Vagina (tissue), 2 donors: ENCODE measurements around the gene ERAL1. TPM values are rescaled to one million over a fixed set of nuclear protein-coding genes. Genes with fewer than 3 reads are reported as not detected.

Experiments used
- DNase-seq, 2 donors: peaks; one replicate each; pipeline ENCODE4 v3.0.0-alpha.2; 2017; ENCODE audit errors: extremely low spot score in 2 of 2
- H3K27ac ChIP-seq: fragments of 200-600 bp; sonication (generic); one replicate; pipeline ENCODE4 v1.5.1; 2019
- H3K27me3 ChIP-seq: fragments of 200-600 bp; sonication (generic); one replicate; pipeline ENCODE4 v1.5.1; 2019
- H3K36me3 ChIP-seq, 2 donors: fragments of 200-600 bp; sonication (generic); one replicate each; pipeline ENCODE4 v1.5.1; 2017 to 2019
- H3K4me1 ChIP-seq: fragments of 200-600 bp; sonication (generic); one replicate; pipeline ENCODE4 v1.5.1; 2019
- H3K4me3 ChIP-seq, 2 donors: fragments of 200-600 bp; sonication (generic); 1 replicate in 1 of 2; 2 replicates in 1 of 2; pipeline ENCODE4 v1.5.1; 2016 to 2019
- H3K9me3 ChIP-seq: fragments of 200-600 bp; sonication (generic); one replicate; pipeline ENCODE4 v1.5.1; 2019
- CTCF ChIP-seq, 3 experiments: fragments of 450-650 bp in 2 of 3; fragments of 200-600 bp in 1 of 3; sonication (generic) in 1 of 3; IDR thresholded peaks; one replicate each; pipeline ENCODE4 v1.5.1; 2017 to 2019; ENCODE audit warnings: antibody characterized with exemption in 3 of 3, mild to moderate bottlenecking in 2 of 3, moderate library complexity in 2 of 3
- POLR2A ChIP-seq, 2 donors: fragments of 450-650 bp; IDR thresholded peaks; one replicate each; pipeline ENCODE4 v1.6.1; 2017; ENCODE audit warnings: antibody characterized with exemption in 2 of 2, mild to moderate bottlenecking in 2 of 2, moderate library complexity in 2 of 2
- POLR2AphosphoS5 ChIP-seq, 2 donors: sonication (generic); formaldehyde crosslinking; IDR thresholded peaks; one replicate each; pipeline ENCODE4 v1.9.0; 2017; ENCODE audit warnings: antibody characterized with exemption in 2 of 2, mild to moderate bottlenecking in 2 of 2, low read depth in 1 of 2; ENCODE audit not compliant: insufficient read depth in 1 of 2
- intact Hi-C: fragments of 100-400 bp; cut with DNase I; formaldehyde crosslinking; loops from one replicate; pipeline ENCODE4 v1.15.1; 2023
- total RNA-seq: library from RNA; depleted of rRNA; stranded (reverse); fragments of >200 nt; gene quantifications from one replicate; pipeline ENCODE4 v1.2.3, GENCODE V29; 2016

Gene ERAL1
- 44.9 TPM for total RNA-seq

DNA sequence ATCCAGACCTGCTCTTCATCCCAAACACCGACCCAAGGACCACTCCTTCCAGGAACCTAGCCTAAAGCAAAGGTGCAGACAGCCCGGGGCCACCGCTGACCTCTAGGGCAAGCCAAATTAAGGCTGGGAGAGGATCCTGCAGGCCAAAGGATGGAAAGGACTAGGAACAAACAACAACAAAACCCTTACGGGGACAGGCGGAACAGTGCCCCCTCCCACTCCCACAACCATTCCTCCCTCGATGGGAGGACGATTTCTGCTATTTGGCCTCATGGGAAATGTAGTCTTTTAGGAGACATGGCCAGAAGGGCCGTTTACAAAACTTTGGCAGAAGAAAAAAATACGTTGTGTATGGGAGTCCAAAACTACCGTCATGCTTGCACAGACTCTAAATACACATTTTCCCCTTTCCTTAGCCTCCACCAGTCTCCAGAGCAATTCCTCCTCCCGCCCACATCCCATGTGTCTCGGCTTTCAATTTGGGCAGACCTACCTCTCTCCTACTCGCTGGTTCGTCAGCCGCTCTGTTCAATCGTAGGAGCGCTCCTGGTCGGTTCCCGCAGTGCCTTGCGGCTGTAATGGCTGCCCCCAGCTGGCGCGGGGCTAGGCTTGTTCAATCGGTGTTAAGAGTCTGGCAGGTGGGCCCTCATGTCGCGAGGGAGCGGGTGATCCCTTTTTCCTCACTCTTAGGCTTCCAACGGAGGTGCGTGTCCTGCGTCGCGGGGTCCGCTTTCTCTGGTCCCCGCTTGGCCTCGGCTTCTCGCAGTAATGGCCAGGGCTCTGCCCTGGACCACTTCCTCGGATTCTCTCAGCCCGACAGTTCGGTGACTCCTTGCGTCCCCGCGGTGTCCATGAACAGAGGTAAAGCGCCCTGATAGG lies at the start of gene ERAL1:
TSS of gene ERAL1 (plus strand) at position 560 of the 879 bp plus-strand sequence. CDS start at position 579, 19 bp downstream.
- Histone ChIP-seq H3K27me3 (no peaks in the 10 kb centered on the region), H3K4me3 (peak within 1 kb of the TSS; percentile 73 to 75), H3K4me1 (peaks cover 10% of the 10 kb centered on the region), H3K9me3 (no peaks in the 10 kb centered on the region), H3K36me3 (peaks cover 0 to 23% of the 10 kb centered on the region in 2 donors), H3K27ac (peak within 1 kb of the TSS; percentile 85)
- intact Hi-C loops, result no loop called here
- DNase-seq, result no peak
- TF ChIP-seq POLR2AphosphoS5 (IDR thresholded peaks at IDR 0.05; ENCODE audit: insufficient read depth in 1 of 2, low read depth in 1 of 2) (peak; percentile 84 to 88), POLR2A (IDR thresholded peaks at IDR 0.05) (no peak)

DNA sequence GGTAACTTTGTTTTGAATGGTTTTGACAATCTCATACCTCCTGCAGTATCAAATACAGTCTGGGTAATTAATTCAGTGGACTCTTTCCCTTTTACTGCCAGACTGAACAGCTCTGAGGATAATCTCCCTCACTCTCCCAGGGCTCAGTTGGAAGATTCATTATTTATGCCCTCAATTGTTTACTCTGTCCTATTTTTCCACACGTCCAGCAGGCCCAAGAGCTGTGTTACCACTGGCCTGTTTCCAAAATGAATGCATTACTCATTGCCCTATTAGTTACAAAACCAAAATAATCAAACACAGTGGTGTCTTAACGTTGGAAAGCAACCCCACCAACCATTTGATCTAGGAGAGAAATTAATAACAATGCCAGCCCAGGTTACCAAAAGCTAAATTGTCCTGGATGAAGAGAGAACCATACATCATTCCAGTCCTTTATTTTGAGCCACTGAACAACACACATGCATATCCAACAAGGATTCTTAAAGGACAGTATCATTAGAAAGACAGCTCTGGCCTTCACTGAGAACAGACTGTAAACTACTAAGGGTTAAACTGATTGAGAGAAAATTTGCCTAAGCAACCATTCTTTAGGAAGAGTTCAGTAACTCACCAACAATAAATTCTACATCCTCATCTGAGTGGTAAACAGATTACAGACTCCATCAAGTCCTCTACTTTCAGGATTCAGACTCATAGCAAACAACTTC lies 46.7 kb upstream of the ERAL1 start:
- Histone ChIP-seq H3K36me3 (peaks cover 0 to 12% of the 10 kb centered on the region in 2 donors), H3K9me3 (no peaks in the 10 kb centered on the region), H3K27me3 (no peaks in the 10 kb centered on the region), H3K27ac (peak overlapping the region; percentile 83), H3K4me3 (peak overlapping the region in 1 of 2 donors; percentile 19), H3K4me1 (peaks cover 48% of the 10 kb centered on the region)
- intact Hi-C loops, result no loop called here
- TF ChIP-seq POLR2A (IDR thresholded peaks at IDR 0.05), result no peak
- no peak for TF ChIP-seq POLR2AphosphoS5 (IDR thresholded peaks at IDR 0.05; ENCODE audit: insufficient read depth in 1 of 2, low read depth in 1 of 2)
- no peak for TF ChIP-seq CTCF (IDR thresholded peaks at IDR 0.05)
- no peak for DNase-seq

GRCh38 chr17:28810437-28810836 lies 44.4 kb upstream of the ERAL1 start:
- Histone ChIP-seq H3K27ac (no peak overlapping the region), H3K36me3 (peaks cover 0 to 7% of the 10 kb centered on the region in 2 donors), H3K4me1 (peaks cover 48% of the 10 kb centered on the region), H3K9me3 (no peaks in the 10 kb centered on the region), H3K4me3 (no peak overlapping the region), H3K27me3 (no peaks in the 10 kb centered on the region)
- intact Hi-C loops, result no loop called here
- TF ChIP-seq CTCF (IDR thresholded peaks at IDR 0.05), result no peak
- TF ChIP-seq POLR2A (IDR thresholded peaks at IDR 0.05), result no peak
- TF ChIP-seq POLR2AphosphoS5 (IDR thresholded peaks at IDR 0.05; ENCODE audit: insufficient read depth in 1 of 2, low read depth in 1 of 2), result no peak
- no peak for DNase-seq

DNA sequence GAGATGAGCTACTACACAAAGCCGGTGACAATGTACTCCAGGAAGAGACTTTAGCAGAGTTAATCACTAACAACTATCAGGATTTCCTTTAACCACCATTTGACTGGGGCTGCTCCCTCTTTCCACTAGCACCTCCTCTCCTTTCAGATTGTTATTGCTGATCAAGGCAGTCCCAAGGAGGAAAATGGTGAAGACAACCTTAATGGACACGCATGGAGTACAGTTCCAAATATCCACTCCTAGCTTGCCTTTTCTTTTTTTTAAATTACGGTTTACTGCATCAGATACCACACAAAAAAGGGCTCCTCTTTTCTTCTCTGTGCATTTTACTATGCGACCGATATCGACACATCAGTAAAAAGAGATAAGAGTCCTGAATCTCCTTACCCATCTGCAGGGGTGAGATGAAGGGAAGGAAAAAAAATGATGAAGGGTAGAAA lies 43.1 kb upstream of the ERAL1 start:
- H3K9me3 ChIP-seq, result no peaks in the 10 kb centered on the region
- H3K27me3 ChIP-seq, result no peaks in the 10 kb centered on the region
- H3K4me3 ChIP-seq, result peak overlapping the region; percentile 89 to 96
- TF ChIP-seq POLR2AphosphoS5 (IDR thresholded peaks at IDR 0.05; ENCODE audit: insufficient read depth in 1 of 2, low read depth in 1 of 2) (no peak), CTCF (IDR thresholded peaks at IDR 0.05) (no peak), POLR2A (IDR thresholded peaks at IDR 0.05) (no peak)
- H3K36me3 ChIP-seq, result no peaks in the 10 kb centered on the region
- peak overlapping the region; percentile 94 for H3K27ac ChIP-seq
- peaks cover 48% of the 10 kb centered on the region for H3K4me1 ChIP-seq
- intact Hi-C loops, result no loop called here
- no peak for DNase-seq

DNA sequence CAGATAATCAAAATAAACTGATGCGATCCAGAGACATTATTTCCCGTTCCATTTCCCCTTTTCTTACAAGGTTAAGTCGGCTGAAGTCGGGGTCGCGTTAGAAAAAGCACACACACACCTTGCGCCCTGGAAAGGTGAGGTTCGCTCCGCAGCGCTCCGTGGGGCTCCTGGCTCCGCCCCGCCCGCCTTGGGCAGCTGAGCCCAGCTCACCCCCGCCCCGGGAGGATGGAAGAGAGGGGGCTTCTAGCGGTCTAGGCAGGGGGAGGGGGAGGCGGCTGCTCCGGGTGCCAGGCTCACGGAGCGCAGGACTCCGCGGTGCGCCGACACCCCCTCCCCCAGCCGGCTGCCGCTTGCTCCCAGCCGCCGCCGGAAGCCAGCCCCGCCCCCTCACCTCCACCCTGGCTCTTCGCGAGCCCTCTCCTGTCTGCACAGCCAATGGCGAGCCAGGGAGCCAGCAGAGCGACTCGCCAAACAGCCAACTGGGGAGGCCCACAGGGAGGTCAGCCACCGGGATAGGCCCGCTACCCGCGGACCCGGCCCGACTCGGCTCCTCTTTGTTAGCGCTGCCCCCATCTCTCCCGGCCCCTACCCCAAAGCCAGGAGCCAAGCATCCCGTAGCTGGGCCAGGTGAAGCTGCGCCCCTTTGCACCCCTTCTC lies 42.6 kb upstream of the ERAL1 start:
- Histone ChIP-seq H3K36me3 (no peaks in the 10 kb centered on the region), H3K9me3 (no peaks in the 10 kb centered on the region), H3K4me1 (peaks cover 42% of the 10 kb centered on the region), H3K27ac (peak overlapping the region; percentile 94), H3K27me3 (no peaks in the 10 kb centered on the region), H3K4me3 (peak overlapping the region; percentile 89 to 96)
- intact Hi-C loops, result no loop called here
- peak; percentile 47 to 76 for TF ChIP-seq POLR2AphosphoS5 (IDR thresholded peaks at IDR 0.05; ENCODE audit: insufficient read depth in 1 of 2, low read depth in 1 of 2)
- TF ChIP-seq POLR2A (IDR thresholded peaks at IDR 0.05), result peak in 1 of 2 donors; percentile 26
- no peak for TF ChIP-seq CTCF (IDR thresholded peaks at IDR 0.05)
- peak; percentile 96 to 97 for DNase-seq
